GM12872 (cell line): ENCODE measurements around the gene CASP6.

Source experiments
- TF ChIP-seq, protein P1 (sequence below): IDR thresholded peaks from 3 replicates; pipeline ENCODE4 v1.5.1; 2011; ENCODE audit warnings: low read depth, mild to moderate bottlenecking, low read length, moderate library complexity; ENCODE audit not compliant: insufficient read depth

The CASP6 gene

DNA sequence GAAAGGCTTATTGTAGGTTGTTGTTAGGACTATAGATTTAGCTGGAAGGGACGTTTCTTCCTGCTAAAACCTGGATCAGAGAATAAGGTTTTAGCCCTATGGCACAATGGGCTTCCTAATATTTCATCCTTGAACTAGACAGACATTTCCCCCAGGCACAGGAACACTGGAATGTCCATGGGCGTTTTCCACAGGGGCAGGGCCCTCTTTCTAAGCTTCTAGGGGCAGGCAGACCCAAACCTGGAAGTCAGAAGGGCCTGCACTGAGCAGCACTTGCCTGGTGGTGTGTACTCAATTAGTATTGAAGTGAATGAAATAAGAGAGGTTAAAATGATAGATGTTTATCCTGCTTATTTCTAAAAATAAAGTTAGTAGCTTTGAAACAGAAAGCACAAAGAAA lies 41.1 kb downstream of the CASP6 start:
- TF ChIP-seq, protein P1, sequence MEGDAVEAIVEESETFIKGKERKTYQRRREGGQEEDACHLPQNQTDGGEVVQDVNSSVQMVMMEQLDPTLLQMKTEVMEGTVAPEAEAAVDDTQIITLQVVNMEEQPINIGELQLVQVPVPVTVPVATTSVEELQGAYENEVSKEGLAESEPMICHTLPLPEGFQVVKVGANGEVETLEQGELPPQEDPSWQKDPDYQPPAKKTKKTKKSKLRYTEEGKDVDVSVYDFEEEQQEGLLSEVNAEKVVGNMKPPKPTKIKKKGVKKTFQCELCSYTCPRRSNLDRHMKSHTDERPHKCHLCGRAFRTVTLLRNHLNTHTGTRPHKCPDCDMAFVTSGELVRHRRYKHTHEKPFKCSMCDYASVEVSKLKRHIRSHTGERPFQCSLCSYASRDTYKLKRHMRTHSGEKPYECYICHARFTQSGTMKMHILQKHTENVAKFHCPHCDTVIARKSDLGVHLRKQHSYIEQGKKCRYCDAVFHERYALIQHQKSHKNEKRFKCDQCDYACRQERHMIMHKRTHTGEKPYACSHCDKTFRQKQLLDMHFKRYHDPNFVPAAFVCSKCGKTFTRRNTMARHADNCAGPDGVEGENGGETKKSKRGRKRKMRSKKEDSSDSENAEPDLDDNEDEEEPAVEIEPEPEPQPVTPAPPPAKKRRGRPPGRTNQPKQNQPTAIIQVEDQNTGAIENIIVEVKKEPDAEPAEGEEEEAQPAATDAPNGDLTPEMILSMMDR = no peak

DNA sequence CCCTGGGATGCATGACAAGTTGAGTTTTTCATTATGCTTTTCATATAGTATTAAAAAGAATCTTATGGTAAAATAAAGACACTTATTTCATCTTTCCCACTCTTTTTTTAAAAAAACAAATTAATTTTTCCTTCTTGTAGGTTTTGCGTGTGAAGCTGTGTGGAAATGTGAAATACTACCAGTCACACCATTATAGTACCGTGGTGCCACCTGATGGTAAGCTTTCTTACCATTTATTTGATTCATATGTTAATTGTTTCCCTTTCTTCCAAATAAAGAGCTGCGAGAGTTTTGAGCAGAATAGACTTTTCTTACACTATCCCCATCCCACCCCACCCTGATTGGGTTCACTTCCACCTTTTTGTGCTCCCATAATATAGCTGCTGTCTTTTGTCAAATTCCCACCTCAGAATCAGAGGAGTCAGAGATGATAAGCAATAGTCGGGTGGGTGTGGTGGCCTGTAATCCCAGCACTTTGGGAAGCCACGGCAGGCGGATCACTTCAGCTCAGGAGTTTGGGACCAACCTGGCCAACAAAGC lies 44.3 kb downstream of the CASP6 start:
- TF ChIP-seq, protein P1 = no peak

DNA sequence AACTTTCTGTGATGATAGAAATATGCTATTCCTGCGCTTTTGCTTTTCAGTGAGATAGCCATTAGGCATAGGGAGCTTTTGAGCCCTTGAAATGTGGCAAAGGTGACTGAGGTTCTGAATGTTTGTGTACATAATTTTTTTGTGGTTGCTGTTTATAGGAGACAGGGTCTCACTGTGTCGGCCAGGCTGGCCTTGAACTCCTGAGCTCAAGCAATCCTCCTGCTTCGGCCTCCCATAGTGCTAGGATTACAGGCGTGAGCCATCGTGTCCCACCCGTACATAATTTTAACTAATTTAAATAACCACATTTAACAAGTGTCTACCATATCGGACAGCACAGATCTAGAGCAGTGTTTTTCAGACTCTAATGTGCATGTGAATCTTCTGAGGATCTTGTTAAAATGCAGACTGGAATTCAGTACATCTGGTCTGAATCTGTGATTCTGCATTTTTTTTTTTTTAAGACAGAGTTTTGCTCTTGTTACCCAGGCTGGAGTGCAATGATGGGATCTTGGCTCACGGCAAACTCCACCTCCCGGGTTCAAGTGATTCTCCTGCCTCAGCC lies 45.3 kb downstream of the CASP6 start:
- TF ChIP-seq, protein P1 = no peak

DNA sequence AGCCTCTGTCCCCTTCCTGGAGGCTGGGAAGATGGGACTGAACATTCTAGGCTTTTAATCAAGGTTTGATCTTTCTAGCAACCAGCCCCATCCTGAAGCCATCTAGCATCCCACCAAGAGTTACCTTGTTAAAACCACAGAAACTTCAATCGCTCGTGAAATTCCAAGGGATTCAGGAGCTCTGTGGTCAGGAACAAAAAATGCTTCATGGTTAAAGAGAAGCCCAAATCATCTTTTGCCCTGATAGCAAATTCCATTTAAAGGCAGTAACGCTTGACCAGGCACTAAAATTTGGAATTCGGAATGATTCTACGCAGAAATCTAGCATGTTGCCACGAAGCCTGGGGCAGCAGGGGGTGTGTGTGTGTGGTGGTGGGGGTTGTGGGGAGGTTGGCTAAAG lies 47.8 kb downstream of the CASP6 start:
- TF ChIP-seq, protein P1 = no peak

DNA sequence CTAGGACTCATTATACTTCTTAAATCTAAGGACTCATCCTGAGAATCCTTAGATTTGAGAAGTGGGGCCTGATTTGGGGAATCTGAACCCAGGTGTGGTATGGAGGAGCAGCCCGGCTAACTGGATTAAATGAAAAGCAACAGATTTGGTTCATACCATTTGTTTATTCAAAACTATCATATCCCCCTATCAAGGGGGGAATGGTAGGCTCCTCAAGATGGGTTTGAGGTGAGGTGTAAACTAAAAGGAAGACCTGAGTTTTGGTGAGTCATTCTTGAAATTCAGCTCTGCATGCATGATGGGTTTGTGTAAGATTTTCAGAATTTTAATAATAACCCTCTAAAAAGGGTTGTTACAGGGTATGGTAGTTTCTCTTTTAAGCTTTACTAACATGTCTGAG lies 53.4 kb downstream of the CASP6 start:
- TF ChIP-seq, protein P1 = no peak

DNA sequence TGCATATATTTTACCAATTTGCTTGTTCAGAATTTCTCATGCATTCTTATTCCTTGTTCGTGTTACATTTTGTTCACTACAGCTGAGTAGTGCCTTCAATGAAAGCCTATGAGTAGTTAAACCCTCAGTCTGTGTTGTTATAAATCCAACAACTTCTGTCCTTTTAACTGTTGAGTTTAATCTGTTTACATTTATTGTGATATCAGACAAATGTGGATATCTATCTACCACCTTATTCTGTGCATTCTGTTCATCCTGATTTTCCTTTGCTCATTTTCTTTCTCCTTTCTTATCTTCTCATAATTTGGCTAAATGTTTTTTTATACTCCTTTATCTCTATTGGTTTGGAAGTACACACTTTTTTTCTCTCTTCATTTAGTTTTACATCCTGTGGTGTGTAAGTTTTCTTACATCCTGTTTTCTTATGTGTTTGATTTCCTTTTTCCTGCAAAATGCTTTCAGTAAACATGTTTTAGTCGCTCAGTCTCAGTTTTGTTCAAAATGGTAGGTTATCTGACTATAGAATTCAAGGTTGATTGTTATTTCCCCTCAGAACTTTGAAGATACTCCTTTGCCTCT lies 54.2 kb downstream of the CASP6 start:
- TF ChIP-seq, protein P1 = no peak

DNA sequence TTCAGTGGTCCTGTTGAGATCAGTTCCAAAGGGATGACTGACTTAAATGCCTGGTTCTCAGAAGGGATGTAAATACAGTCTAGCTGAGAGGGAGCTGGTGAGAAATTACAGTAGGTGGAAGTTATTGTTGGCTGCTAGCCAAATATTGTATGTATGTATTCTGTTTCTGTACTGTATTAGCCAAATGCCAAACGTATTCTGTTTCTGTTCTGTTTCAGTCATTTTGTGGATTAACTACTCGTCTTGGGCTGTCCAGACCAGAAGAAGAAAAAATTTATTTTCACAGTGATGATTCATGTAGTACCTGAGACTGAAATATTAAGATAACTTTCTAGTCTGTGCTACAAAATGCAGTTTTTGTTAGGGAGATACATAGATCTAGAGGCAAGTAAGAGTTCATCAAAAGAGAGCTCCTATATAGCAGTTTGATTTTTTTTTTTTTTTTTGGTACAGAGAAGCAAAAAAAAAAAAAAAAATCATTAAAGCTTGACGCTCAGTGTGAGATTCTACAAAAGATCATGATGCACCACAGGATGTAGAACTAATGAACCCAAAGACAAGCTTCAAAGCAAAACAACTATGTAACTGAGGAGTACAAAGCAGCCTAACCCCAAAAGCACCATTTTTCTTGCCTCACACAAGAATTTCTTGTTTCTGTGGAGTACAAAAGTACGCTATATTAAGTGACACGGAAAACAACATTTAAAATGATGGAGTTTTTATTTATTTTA lies 54.8 kb downstream of the CASP6 start:
- TF ChIP-seq, protein P1 = no peak
